H1 (cell line): ENCODE data around the gene LDLRAD3. TPM values are rescaled to one million over a fixed set of nuclear protein-coding genes. Genes with fewer than 3 reads are reported as not detected.

ENCODE experiments used
- RAD21 ChIP-seq, 2 experiments: IDR thresholded peaks in 1 of 2; conservative IDR thresholded peaks in 1 of 2; 2 replicates each; pipeline ENCODE4 v1.6.1; 2011; ENCODE audit warnings: low read depth in 2 of 2, low read length in 2 of 2, improper control_type of control experiment in 1 of 2, inconsistent platforms in 1 of 2, mild to moderate bottlenecking in 1 of 2, moderate library complexity in 1 of 2
- polyA plus RNA-seq, 7 experiments: library from polyadenylated mRNA; depleted of rRNA in 3 of 7; stranded (reverse) in 5 of 7; unstranded in 2 of 7; fragments of >200 nt in 5 of 7; fragments of 200-250 nt in 2 of 7; gene quantifications; 1 replicate in 5 of 7; 2 replicates in 1 of 7; 4 replicates in 1 of 7; pipeline versions ENCODE4 v1.2.1 to v1.2.3, GENCODE V29; 2011 to 2013; ENCODE audit warnings: missing spikeins in 2 of 7, mixed read lengths in 2 of 7
- total RNA-seq: library from RNA; stranded (reverse); fragmentation: NEBNext Ultra II Directional; extraction: Animal tissue kit (Norgen Biotek cat#: 25700); gene quantifications from 2 replicates; pipeline ENCODE4 v1.2.1, GENCODE V29; 2021

The LDLRAD3 gene
- total and polyA plus RNA-seq, 2 of the 8 experiments (the other 6 are each of a cell fraction or from before 2014, with no cell fraction given): 18.6 to 22.8 TPM

GRCh38 chr11:36016709-36017108 is 72.8 kb downstream of the LDLRAD3 start (continued):
- TF ChIP-seq RAD21 (IDR thresholded peaks at IDR 0.05 in 1 of 2, conservative IDR thresholded peaks at IDR 0.05 in 1 of 2; ENCODE audit: low read depth in 2 of 2, low read length in 2 of 2): no peak
